ENCODE data around the gene MTHFD1.

Gene MTHFD1

GRCh38 chr14:64417771-64418125 is 29.6 kb downstream of the MTHFD1 start:
- H3K4me3 ChIP-seq (ENCODE audit: low read length): no peak overlapping the region
- no peak for TF ChIP-seq CTCF (conservative IDR thresholded peaks at IDR 0.05; ENCODE audit: low read depth, low read length)
- DNase-seq (ENCODE audit: low read depth): no peak

- H3K4me3 ChIP-seq (ENCODE audit: low read length): no peak overlapping the region
- DNase-seq (ENCODE audit: low read depth): no peak
- TF ChIP-seq CTCF (conservative IDR thresholded peaks at IDR 0.05; ENCODE audit: low read depth, low read length): no peak
Measured at GRCh38 chr14:64419003-64419402, 30.9 kb downstream of the MTHFD1 start.

- no peak for DNase-seq (ENCODE audit: low read depth)
- no peak overlapping the region for H3K4me3 ChIP-seq (ENCODE audit: low read length)
- TF ChIP-seq CTCF (conservative IDR thresholded peaks at IDR 0.05; ENCODE audit: low read depth, low read length): no peak
Measured at GRCh38 chr14:64421166-64421565, 33.0 kb downstream of the MTHFD1 start.

DNA sequence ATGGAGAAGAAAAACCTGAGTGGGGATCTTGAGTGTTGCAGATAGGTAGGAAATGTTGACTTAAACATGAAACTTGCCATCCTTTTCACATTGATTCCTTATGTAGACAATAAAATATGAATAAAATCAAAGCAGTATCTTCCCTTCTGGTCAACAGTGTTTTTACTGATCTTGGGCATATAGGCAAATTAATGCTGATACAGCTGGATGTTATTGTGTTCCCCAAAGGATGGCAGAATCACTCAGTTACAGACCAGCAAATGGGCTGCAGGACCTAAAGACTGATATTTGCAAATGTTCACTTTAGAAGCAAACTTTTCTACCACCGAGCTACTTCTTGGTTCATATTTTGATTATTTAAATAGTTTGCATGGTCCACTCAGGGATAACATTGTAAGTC is 33.9 kb downstream of the MTHFD1 start:
- H3K4me3 ChIP-seq (ENCODE audit: low read length): no peak overlapping the region
- no peak for DNase-seq (ENCODE audit: low read depth)
- no peak for TF ChIP-seq CTCF (conservative IDR thresholded peaks at IDR 0.05; ENCODE audit: low read depth, low read length)

- H3K4me3 ChIP-seq (ENCODE audit: low read length): no peak overlapping the region
- no peak for DNase-seq (ENCODE audit: low read depth)
- no peak for TF ChIP-seq CTCF (conservative IDR thresholded peaks at IDR 0.05; ENCODE audit: low read depth, low read length)
Measured at GRCh38 chr14:64422756-64423155, 34.6 kb downstream of the MTHFD1 start.

DNA sequence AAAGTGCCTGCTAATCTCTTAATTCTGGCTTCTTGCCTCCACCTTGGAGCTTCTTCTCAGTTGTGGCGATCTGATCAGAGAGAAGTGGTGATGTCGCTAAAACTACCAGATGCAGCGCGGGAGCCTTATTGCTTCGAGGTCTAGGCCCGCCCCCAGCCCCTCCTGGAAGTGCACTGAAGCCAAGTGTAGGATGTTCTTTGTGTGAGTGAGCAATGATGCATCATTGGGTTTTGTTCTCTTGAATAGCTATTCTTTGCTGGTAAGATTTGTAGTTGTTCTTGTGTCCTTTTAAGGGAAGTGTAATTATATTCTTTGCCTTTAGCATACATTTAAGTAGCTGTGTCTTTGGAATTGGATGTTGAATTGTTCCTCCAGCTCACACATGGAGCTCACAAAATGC is 35.8 kb downstream of the MTHFD1 start:
- no peak overlapping the region for H3K4me3 ChIP-seq (ENCODE audit: low read length)
- no peak for DNase-seq (ENCODE audit: low read depth)
- no peak for TF ChIP-seq CTCF (conservative IDR thresholded peaks at IDR 0.05; ENCODE audit: low read depth, low read length)

DNA sequence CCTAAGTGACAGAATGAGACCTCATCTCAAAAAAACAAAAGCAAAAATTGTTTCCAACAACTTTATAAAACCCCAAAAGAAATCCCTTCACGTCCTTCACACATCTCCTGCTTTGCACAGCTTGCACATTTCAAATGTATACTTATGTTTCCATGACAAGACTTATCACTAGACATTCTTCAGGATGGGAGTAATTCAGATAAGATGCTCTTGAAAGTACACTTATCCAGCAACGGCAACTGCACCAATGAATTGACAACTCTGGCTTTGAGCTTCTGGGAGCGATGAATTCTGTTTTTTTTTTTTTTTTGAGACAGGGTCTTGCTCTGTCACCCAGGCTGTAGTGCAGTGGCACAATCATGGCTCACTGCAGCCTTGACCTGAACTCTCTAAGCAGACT is 46.4 kb downstream of the MTHFD1 start:
- no peak overlapping the region for H3K4me3 ChIP-seq (ENCODE audit: low read length)
- no peak for DNase-seq (ENCODE audit: low read depth)
- no peak for TF ChIP-seq CTCF (conservative IDR thresholded peaks at IDR 0.05; ENCODE audit: low read depth, low read length)

Measured in retinal pigment epithelial cell (primary cell).